ENCODE results near the gene ARID5B. TPM values are rescaled to one million over a fixed set of nuclear protein-coding genes. Genes with fewer than 3 reads are reported as not detected.

Gene ARID5B
- total RNA-seq, 3 donors from 2014 or later, result 21.9 to 34.1 (median 22.4) TPM

DNA sequence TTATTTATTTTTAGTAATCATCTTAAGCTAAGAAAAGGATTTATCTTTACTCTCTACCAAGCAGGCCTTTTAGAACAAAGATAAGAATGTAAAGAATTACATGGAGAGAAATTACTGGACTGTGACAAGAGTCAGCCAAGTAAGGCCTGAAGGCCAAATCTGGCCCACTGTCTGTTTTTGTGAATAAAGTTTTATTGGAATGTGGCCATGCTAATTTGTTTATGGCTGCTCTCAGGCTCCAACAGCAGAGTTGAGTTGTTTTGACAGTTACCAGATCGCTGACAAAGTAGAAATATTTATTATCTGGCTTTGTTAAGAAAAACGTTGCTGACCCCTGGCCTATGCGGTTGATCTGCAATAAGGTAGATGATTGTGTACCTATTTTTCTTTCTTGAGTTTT is 6.1 kb downstream of the ARID5B start:
- Histone ChIP-seq H3K9me3 (no peaks in the 10 kb centered on the region), H3K4me3 (no peak overlapping the region), H3K4me1 (ENCODE audit: low read depth) (peaks cover 20% of the 10 kb centered on the region), H3K36me3 (ENCODE audit: low read depth) (no peaks in the 10 kb centered on the region)
- ATAC-seq, result no peak
- DNase-seq, result no peak
- TF ChIP-seq, protein P1, sequence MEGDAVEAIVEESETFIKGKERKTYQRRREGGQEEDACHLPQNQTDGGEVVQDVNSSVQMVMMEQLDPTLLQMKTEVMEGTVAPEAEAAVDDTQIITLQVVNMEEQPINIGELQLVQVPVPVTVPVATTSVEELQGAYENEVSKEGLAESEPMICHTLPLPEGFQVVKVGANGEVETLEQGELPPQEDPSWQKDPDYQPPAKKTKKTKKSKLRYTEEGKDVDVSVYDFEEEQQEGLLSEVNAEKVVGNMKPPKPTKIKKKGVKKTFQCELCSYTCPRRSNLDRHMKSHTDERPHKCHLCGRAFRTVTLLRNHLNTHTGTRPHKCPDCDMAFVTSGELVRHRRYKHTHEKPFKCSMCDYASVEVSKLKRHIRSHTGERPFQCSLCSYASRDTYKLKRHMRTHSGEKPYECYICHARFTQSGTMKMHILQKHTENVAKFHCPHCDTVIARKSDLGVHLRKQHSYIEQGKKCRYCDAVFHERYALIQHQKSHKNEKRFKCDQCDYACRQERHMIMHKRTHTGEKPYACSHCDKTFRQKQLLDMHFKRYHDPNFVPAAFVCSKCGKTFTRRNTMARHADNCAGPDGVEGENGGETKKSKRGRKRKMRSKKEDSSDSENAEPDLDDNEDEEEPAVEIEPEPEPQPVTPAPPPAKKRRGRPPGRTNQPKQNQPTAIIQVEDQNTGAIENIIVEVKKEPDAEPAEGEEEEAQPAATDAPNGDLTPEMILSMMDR (IDR thresholded peaks at IDR 0.05), result no peak
- intact Hi-C loops (cut with DNase I, micrococcal nuclease), result no loop called here

DNA sequence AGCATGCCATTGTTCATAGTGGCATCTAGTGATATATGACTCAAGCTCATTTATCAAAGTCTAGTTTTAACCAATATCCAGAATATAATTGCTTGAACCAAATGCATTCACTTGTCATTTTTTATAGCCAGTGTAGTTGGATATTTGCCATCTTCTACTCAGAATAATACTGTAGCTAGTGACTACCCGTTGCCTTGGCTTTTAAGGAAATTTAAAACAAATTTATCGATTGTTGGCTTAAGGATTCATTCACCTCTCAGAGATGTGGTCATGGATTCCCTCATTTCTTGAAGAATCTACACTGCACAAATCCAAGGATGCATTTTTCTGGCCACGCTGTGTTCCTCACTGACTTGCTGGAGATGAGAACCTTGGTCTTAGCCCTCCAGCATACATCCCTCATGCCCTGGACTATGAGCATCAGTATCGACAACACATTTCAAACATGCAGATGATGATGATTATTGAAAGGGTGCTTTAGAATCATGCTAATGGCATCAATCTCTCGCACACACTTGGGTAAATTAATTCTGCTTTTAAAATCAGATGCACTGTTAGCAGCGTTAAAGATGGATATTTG is 8.8 kb downstream of the ARID5B start:
- Histone ChIP-seq H3K36me3 (ENCODE audit: low read depth) (no peaks in the 10 kb centered on the region), H3K4me1 (ENCODE audit: low read depth) (peaks cover 8% of the 10 kb centered on the region), H3K9me3 (no peaks in the 10 kb centered on the region), H3K4me3 (no peak overlapping the region)
- DNase-seq, result no peak
- ATAC-seq, result no peak
- TF ChIP-seq, protein P1 (IDR thresholded peaks at IDR 0.05), result no peak
- intact Hi-C loops (cut with DNase I, micrococcal nuclease), result no loop called here

DNA sequence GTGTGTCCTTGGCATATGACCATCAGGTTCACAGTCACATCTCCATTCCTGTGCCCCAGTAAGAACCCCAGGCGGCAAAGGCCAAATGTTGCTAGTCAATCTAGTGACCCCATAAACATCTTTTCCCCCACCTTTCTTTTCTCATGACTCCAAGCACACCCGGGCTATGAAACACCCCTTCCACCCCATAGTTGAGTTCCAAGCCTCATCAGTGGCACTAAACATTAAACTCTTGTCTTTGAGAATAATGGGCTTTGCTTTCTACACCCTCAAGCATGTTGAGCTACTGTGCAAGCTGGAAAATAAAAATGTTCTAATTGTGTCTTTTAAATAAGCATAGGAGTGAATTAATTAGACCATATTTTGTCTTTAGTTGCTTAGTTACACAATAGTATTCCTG is 9.4 kb downstream of the ARID5B start:
- peaks cover 4% of the 10 kb centered on the region for H3K4me1 ChIP-seq (ENCODE audit: low read depth)
- DNase-seq (no peak), ATAC-seq (no peak)
- intact Hi-C loops (cut with DNase I, micrococcal nuclease), result no loop called here
- H3K36me3 ChIP-seq (ENCODE audit: low read depth), result no peaks in the 10 kb centered on the region
- H3K9me3 ChIP-seq, result no peaks in the 10 kb centered on the region
- TF ChIP-seq, protein P1 (IDR thresholded peaks at IDR 0.05), result no peak
- H3K4me3 ChIP-seq, result no peak overlapping the region

DNA sequence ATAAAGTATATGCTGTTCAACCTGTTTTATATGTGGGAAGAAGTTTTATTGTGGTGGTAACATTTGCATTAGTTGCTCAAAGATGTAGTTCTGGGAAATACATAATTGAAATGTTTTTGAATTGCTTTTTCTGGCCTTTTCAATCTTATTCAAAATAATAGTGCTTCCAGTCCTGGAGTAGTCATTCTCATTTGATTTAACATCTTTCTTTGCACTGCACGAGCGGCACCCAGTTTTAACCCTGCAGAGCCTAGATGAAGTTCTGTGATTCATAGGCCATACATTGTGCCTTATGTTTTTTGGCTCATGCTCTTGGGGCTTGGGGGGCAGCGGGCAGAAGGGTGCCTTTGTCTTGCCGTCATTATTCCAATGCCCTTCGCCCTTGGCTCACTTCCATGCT is 9.9 kb downstream of the ARID5B start:
- intact Hi-C loops (cut with DNase I, micrococcal nuclease), result no loop called here
- Histone ChIP-seq H3K4me1 (ENCODE audit: low read depth) (no peaks in the 10 kb centered on the region), H3K4me3 (no peak overlapping the region), H3K36me3 (ENCODE audit: low read depth) (no peaks in the 10 kb centered on the region), H3K9me3 (no peaks in the 10 kb centered on the region)
- DNase-seq, result no peak
- ATAC-seq, result no peak
- TF ChIP-seq, protein P1 (IDR thresholded peaks at IDR 0.05), result no peak

DNA sequence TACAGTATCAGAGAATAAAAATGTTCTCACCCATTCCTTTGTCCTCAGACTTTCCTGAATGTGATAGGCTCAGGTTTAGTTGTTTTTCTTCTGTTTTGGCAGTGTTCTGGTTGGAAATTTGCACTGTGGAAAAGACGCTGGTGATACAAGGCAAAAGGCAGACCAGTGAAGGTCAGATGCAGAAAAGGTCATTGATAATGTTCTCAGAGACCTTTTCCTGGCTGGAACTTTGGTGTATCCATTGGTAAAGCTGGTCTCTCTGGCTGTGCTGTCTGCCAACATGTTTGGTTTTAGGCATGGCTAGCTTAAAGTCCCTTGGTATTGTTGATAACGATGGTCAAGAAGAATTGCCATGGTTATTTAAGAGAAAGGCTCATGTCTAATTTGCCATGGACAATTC is 11.5 kb downstream of the ARID5B start:
- TF ChIP-seq, protein P1 (IDR thresholded peaks at IDR 0.05), result no peak
- H3K4me3 ChIP-seq, result no peak overlapping the region
- no peaks in the 10 kb centered on the region for H3K36me3 ChIP-seq (ENCODE audit: low read depth)
- ATAC-seq, result no peak
- no peak for DNase-seq
- no peaks in the 10 kb centered on the region for H3K4me1 ChIP-seq (ENCODE audit: low read depth)
- H3K9me3 ChIP-seq, result peaks cover 2% of the 10 kb centered on the region
- intact Hi-C loops (cut with DNase I, micrococcal nuclease), result no loop called here

DNA sequence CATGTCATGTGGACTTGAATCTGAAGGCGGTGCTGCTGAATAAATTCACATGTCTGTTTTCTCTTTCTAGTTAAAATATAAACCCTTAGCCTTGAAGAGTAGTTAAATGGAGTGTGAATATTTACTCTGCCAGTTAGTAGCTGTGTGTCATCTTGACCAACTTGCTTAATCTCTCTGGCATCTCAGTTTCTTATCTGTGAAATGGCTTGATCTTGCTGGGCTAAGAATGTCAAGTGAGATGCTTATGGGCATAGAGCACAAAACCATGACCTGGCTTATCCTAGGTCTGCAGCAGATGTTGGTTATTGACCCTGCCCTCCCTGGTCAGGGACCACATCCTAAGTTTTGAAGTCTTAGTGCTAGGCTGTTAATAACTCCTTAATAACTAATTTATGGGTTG is 16.6 kb downstream of the ARID5B start:
- intact Hi-C loops (cut with DNase I, micrococcal nuclease), result no loop called here
- Histone ChIP-seq H3K36me3 (ENCODE audit: low read depth) (no peaks in the 10 kb centered on the region), H3K4me1 (ENCODE audit: low read depth) (no peaks in the 10 kb centered on the region), H3K4me3 (no peak overlapping the region), H3K9me3 (peaks cover 6% of the 10 kb centered on the region)
- ATAC-seq (peak; percentile 32), DNase-seq (no peak)
- TF ChIP-seq, protein P1 (IDR thresholded peaks at IDR 0.05), result no peak

All from mucosa of descending colon (tissue), 3 donors.